ENCODE data around the gene ARV1.

The ARV1 gene

DNA sequence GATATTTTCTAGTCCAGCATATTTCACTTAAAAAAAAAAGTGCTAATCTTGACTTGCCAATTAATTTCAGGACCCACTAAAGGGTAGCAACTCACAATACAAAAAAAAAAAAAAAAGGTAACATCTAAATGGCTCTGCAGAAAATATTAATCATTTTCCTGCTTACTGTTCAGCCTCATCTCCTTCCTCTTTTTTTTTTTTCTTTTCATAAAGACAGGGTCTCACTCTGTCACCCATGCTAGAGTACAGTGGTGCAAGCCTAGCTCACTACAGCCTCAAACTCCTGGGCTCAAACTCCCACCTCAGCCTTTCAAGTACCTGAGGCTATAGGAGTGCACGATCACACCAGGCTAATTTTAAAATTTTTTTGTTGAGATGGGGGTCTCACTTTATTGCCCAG is 30.6 kb upstream of the ARV1 start:
- TF ChIP-seq EGR1 (IDR thresholded peaks at IDR 0.05) = no peak
- TF ChIP-seq RAD21 (IDR thresholded peaks at IDR 0.05; ENCODE audit: low read depth) = no peak

- TF ChIP-seq ZBTB7A (IDR thresholded peaks at IDR 0.05; ENCODE audit: low read depth) (no peak), NFIC (IDR thresholded peaks at IDR 0.05) (no peak), CREB1 (IDR thresholded peaks at IDR 0.05; ENCODE audit: low read depth) (no peak), YY1 (IDR thresholded peaks at IDR 0.05; ENCODE audit: low read depth) (no peak), TEAD4 (IDR thresholded peaks at IDR 0.05) (no peak), EGR1 (IDR thresholded peaks at IDR 0.05) (no peak), USF1 (IDR thresholded peaks at IDR 0.05) (no peak), EP300 (IDR thresholded peaks at IDR 0.05; ENCODE audit: borderline replicate concordance) (no peak)
Observed at GRCh38 chr1:230948903-230949302, 30.0 kb upstream of the ARV1 start.

DNA sequence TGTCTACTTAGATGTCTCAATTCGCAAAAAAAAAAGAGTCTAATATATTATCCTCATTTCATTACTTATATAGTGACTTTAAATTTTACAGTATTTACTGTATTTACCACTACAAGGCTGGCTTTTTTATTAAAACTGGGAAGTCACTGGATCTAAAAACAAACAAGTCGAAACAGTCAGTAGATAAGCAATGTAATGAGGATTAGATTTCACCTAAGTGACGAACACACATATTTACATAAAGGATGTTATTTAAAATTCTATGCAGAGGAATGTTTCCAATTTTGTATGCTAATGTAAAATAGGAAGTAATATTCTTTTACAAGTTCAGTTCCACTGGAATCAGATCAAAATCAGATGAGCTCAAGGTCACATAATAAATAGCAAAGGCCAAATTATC is 28.5 kb upstream of the ARV1 start:
- TF ChIP-seq FOXM1 (IDR thresholded peaks at IDR 0.05; ENCODE audit: borderline replicate concordance, low read depth) = no peak
- TF ChIP-seq CEBPB (IDR thresholded peaks at IDR 0.05) = no peak
- TF ChIP-seq TAF1 (IDR thresholded peaks at IDR 0.05; ENCODE audit: low read depth) = no peak
- no peak for TF ChIP-seq EP300 (IDR thresholded peaks at IDR 0.05; ENCODE audit: borderline replicate concordance)
- TF ChIP-seq ZBTB7A (IDR thresholded peaks at IDR 0.05; ENCODE audit: low read depth) = no peak
- no peak for TF ChIP-seq TCF12 (IDR thresholded peaks at IDR 0.05; ENCODE audit: low read depth)
- no peak for TF ChIP-seq EGR1 (IDR thresholded peaks at IDR 0.05)
- no peak for TF ChIP-seq USF1 (IDR thresholded peaks at IDR 0.05)
- TF ChIP-seq YY1 (IDR thresholded peaks at IDR 0.05; ENCODE audit: low read depth) = no peak
- no peak for TF ChIP-seq TEAD4 (IDR thresholded peaks at IDR 0.05)
- TF ChIP-seq MAX (IDR thresholded peaks at IDR 0.05) = no peak
- no peak for TF ChIP-seq RAD21 (IDR thresholded peaks at IDR 0.05; ENCODE audit: low read depth)
- TF ChIP-seq CREB1 (IDR thresholded peaks at IDR 0.05; ENCODE audit: low read depth) = no peak
- TF ChIP-seq, protein P1, sequence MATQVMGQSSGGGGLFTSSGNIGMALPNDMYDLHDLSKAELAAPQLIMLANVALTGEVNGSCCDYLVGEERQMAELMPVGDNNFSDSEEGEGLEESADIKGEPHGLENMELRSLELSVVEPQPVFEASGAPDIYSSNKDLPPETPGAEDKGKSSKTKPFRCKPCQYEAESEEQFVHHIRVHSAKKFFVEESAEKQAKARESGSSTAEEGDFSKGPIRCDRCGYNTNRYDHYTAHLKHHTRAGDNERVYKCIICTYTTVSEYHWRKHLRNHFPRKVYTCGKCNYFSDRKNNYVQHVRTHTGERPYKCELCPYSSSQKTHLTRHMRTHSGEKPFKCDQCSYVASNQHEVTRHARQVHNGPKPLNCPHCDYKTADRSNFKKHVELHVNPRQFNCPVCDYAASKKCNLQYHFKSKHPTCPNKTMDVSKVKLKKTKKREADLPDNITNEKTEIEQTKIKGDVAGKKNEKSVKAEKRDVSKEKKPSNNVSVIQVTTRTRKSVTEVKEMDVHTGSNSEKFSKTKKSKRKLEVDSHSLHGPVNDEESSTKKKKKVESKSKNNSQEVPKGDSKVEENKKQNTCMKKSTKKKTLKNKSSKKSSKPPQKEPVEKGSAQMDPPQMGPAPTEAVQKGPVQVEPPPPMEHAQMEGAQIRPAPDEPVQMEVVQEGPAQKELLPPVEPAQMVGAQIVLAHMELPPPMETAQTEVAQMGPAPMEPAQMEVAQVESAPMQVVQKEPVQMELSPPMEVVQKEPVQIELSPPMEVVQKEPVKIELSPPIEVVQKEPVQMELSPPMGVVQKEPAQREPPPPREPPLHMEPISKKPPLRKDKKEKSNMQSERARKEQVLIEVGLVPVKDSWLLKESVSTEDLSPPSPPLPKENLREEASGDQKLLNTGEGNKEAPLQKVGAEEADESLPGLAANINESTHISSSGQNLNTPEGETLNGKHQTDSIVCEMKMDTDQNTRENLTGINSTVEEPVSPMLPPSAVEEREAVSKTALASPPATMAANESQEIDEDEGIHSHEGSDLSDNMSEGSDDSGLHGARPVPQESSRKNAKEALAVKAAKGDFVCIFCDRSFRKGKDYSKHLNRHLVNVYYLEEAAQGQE (IDR thresholded peaks at IDR 0.05; ENCODE audit: low read depth) = no peak
- no peak for TF ChIP-seq NFIC (IDR thresholded peaks at IDR 0.05)

GRCh38 chr1:230957580-230957989 is 21.3 kb upstream of the ARV1 start:
- no peak for TF ChIP-seq MAX (IDR thresholded peaks at IDR 0.05)
- TF ChIP-seq TEAD4 (IDR thresholded peaks at IDR 0.05) = no peak
- no peak for TF ChIP-seq EGR1 (IDR thresholded peaks at IDR 0.05)
- TF ChIP-seq, protein P1 (IDR thresholded peaks at IDR 0.05; ENCODE audit: low read depth) = no peak
- no peak for TF ChIP-seq CEBPB (IDR thresholded peaks at IDR 0.05)
- no peak for TF ChIP-seq USF1 (IDR thresholded peaks at IDR 0.05)
- no peak for TF ChIP-seq RAD21 (IDR thresholded peaks at IDR 0.05; ENCODE audit: low read depth)
- TF ChIP-seq NFIC (IDR thresholded peaks at IDR 0.05) = no peak
- no peak for TF ChIP-seq ZBTB7A (IDR thresholded peaks at IDR 0.05; ENCODE audit: low read depth)
- no peak for TF ChIP-seq TAF1 (IDR thresholded peaks at IDR 0.05; ENCODE audit: low read depth)
- TF ChIP-seq CREB1 (IDR thresholded peaks at IDR 0.05; ENCODE audit: low read depth) = no peak
- TF ChIP-seq EP300 (IDR thresholded peaks at IDR 0.05; ENCODE audit: borderline replicate concordance) = no peak
- TF ChIP-seq YY1 (IDR thresholded peaks at IDR 0.05; ENCODE audit: low read depth) = no peak
- TF ChIP-seq TCF12 (IDR thresholded peaks at IDR 0.05; ENCODE audit: low read depth) = no peak
- no peak for TF ChIP-seq FOXM1 (IDR thresholded peaks at IDR 0.05; ENCODE audit: borderline replicate concordance, low read depth)

DNA sequence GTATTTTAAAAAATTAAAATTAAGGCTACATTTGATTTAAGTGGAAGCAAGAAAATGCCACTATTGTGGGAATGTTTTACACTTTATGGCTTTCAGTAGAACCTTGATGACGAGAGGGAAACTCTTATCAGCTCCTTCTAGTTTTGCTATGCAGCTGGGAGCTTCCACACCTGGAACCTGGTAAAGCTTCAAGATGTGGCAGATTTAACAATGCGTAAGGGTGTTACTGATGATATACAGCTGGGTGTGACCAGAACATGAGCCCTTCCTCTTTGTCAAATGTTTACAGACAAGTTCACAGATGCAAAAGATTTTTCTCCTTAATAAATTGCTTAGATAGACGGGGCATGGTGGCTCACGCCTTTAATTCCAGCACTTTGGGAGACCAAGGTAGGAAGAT is 20.5 kb upstream of the ARV1 start:
- TF ChIP-seq TEAD4 (IDR thresholded peaks at IDR 0.05) (no peak), EGR1 (IDR thresholded peaks at IDR 0.05) (no peak), FOXM1 (IDR thresholded peaks at IDR 0.05; ENCODE audit: borderline replicate concordance, low read depth) (no peak), CEBPB (IDR thresholded peaks at IDR 0.05) (no peak), EP300 (IDR thresholded peaks at IDR 0.05; ENCODE audit: borderline replicate concordance) (no peak), NFIC (IDR thresholded peaks at IDR 0.05) (no peak), YY1 (IDR thresholded peaks at IDR 0.05; ENCODE audit: low read depth) (no peak), ZBTB7A (IDR thresholded peaks at IDR 0.05; ENCODE audit: low read depth) (no peak), TAF1 (IDR thresholded peaks at IDR 0.05; ENCODE audit: low read depth) (no peak), RAD21 (IDR thresholded peaks at IDR 0.05; ENCODE audit: low read depth) (no peak), USF1 (IDR thresholded peaks at IDR 0.05) (no peak), CREB1 (IDR thresholded peaks at IDR 0.05; ENCODE audit: low read depth) (no peak), TCF12 (IDR thresholded peaks at IDR 0.05; ENCODE audit: low read depth) (no peak), MAX (IDR thresholded peaks at IDR 0.05) (no peak)
- TF ChIP-seq, protein P1 (IDR thresholded peaks at IDR 0.05; ENCODE audit: low read depth) = no peak
